Gastroesophageal sphincter (tissue), 4 donors: Measurements from ENCODE around the gene TUSC7. TPM values are rescaled to one million over a fixed set of nuclear protein-coding genes. Genes with fewer than 3 reads are reported as not detected.

Experiments used
- ATAC-seq: fragments of 150-250 bp; one replicate; pipeline ENCODE4 v1.9.1; 2016; ENCODE audit warnings: mild to moderate bottlenecking, moderate library complexity
- H3K27ac ChIP-seq, 4 donors: fragments of 200-600 bp; sonication (generic) in 3 of 4; 1 replicate in 3 of 4; 2 replicates in 1 of 4; pipeline ENCODE4 v1.5.1; 2016 to 2019
- H3K27me3 ChIP-seq: fragments of 200-600 bp; sonication (generic); one replicate; pipeline ENCODE4 v1.5.1; 2019
- H3K36me3 ChIP-seq, 2 donors: fragments of 200-600 bp; sonication (generic); one replicate each; pipeline ENCODE4 v1.5.1; 2019; ENCODE audit warnings: control low read depth in 1 of 2
- H3K4me1 ChIP-seq, 3 donors: fragments of 200-600 bp; sonication (generic); 1 replicate in 2 of 3; 2 replicates in 1 of 3; pipeline ENCODE4 v1.5.1; 2016 to 2019; ENCODE audit warnings: control low read depth in 2 of 3
- H3K4me3 ChIP-seq, 2 donors: fragments of 200-600 bp; sonication (generic); one replicate each; pipeline ENCODE4 v1.5.1; 2019; ENCODE audit warnings: mild to moderate bottlenecking in 1 of 2, moderate library complexity in 1 of 2
- H3K9me3 ChIP-seq, 3 donors: fragments of 200-600 bp; sonication (generic); one replicate each; pipeline ENCODE4 v1.5.1; 2017 to 2019; ENCODE audit warnings: control low read depth in 2 of 3
- EP300 ChIP-seq: sonication (generic); formaldehyde crosslinking; IDR thresholded peaks from one replicate; pipeline ENCODE4 v1.6.1; 2017; ENCODE audit warnings: antibody characterized with exemption, mild to moderate bottlenecking
- POLR2A ChIP-seq, 2 donors: fragments of 450-650 bp; IDR thresholded peaks; one replicate each; pipeline ENCODE4 v1.6.1; 2017; ENCODE audit warnings: antibody characterized with exemption in 2 of 2, mild to moderate bottlenecking in 2 of 2, moderate library complexity in 1 of 2
- POLR2AphosphoS5 ChIP-seq: sonication (generic); formaldehyde crosslinking; IDR thresholded peaks from one replicate; pipeline ENCODE4 v1.6.1; 2017; ENCODE audit warnings: antibody characterized with exemption
- WGBS, 2 donors: methylation state at CpG; one replicate each; pipeline ENCODE4 v1.1.5; 2018; ENCODE audit warnings: low coverage in 1 of 2; 5-methylcytosine and 5-hydroxymethylcytosine counted together
- total RNA-seq, 4 donors: library from RNA; depleted of rRNA; stranded (reverse); fragments of >200 nt; gene quantifications; one replicate each; pipeline ENCODE4 v1.1.0, GENCODE V29; 2016
- TF ChIP-seq, protein P1 (sequence below), 4 experiments: fragments of 200-600 bp in 2 of 4; fragments of 450-650 bp in 2 of 4; sonication (generic) in 1 of 4; IDR thresholded peaks; one replicate each; pipeline ENCODE4 v1.5.1; 2017 to 2019; ENCODE audit warnings: antibody characterized with exemption in 4 of 4, mild to moderate bottlenecking in 2 of 4, moderate library complexity in 2 of 4

Gene TUSC7
- total RNA-seq = not detected

DNA sequence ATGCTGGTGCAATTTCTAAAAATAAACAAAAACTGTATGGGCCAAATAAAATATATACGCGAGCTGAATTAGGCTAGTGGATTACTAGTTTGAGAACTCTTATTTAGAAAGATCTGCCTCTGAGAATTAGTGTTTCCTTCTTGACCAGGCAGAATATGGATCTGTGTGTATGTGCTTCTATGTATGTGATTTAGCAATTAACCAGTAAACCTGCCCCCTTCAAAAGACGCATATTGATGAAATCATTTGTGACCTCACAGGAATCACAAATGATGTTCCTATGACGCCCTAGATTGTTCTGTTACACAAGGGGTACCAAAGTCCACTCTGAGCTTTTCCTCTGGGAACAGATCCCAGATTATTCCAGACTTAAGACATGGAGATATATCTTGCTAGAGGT, at the start of gene TUSC7:
TSS of gene TUSC7 (plus strand) at position 301 of the 400 bp plus-strand sequence.
- WGBS, 2 donors = 92 to 95% methylated on average over 4 of the region's 4 CpGs
- TF ChIP-seq POLR2AphosphoS5 = no peak
- no peak for TF ChIP-seq POLR2A (IDR thresholded peaks at IDR 0.05)
- TF ChIP-seq, protein P1, sequence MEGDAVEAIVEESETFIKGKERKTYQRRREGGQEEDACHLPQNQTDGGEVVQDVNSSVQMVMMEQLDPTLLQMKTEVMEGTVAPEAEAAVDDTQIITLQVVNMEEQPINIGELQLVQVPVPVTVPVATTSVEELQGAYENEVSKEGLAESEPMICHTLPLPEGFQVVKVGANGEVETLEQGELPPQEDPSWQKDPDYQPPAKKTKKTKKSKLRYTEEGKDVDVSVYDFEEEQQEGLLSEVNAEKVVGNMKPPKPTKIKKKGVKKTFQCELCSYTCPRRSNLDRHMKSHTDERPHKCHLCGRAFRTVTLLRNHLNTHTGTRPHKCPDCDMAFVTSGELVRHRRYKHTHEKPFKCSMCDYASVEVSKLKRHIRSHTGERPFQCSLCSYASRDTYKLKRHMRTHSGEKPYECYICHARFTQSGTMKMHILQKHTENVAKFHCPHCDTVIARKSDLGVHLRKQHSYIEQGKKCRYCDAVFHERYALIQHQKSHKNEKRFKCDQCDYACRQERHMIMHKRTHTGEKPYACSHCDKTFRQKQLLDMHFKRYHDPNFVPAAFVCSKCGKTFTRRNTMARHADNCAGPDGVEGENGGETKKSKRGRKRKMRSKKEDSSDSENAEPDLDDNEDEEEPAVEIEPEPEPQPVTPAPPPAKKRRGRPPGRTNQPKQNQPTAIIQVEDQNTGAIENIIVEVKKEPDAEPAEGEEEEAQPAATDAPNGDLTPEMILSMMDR (IDR thresholded peaks at IDR 0.05) = no peak
- no peak for TF ChIP-seq EP300
- no peak for ATAC-seq
- H3K9me3 ChIP-seq = no peaks in the 10 kb centered on the region
- no peaks in the 10 kb centered on the region for H3K27me3 ChIP-seq
- no peaks in the 10 kb centered on the region for H3K36me3 ChIP-seq
- no peaks in the 10 kb centered on the region for H3K4me1 ChIP-seq
- H3K4me3 ChIP-seq = no peak within 1 kb of the TSS
- no peak within 1 kb of the TSS for H3K27ac ChIP-seq

DNA sequence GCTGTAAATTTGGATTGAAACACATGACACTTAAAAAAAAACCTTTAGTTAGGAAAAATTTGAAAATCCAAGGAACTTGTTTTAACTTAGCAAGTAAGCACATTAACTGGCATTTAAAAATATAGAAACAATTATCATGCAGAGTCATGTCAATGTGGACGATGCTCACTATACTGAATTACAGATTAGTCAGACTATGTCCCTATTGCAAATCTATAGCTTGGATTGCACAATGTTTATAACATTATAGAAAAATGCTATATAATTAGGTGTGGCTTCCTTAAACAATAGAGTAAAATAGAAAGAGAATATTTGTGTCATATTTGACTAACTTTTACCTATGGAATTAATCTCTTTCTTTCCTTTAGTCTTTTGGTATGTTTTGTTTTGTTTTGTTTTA, 48.4 kb upstream of the TUSC7 start:
- 83 to 100% methylated on average over 1 of the region's 1 CpG for WGBS, 2 donors
- no peak overlapping the region for H3K27ac ChIP-seq
- no peaks in the 10 kb centered on the region for H3K9me3 ChIP-seq
- TF ChIP-seq POLR2AphosphoS5 = no peak
- no peaks in the 10 kb centered on the region for H3K36me3 ChIP-seq
- no peak overlapping the region for H3K4me3 ChIP-seq
- H3K27me3 ChIP-seq = no peaks in the 10 kb centered on the region
- no peak for ATAC-seq
- no peaks in the 10 kb centered on the region for H3K4me1 ChIP-seq

DNA sequence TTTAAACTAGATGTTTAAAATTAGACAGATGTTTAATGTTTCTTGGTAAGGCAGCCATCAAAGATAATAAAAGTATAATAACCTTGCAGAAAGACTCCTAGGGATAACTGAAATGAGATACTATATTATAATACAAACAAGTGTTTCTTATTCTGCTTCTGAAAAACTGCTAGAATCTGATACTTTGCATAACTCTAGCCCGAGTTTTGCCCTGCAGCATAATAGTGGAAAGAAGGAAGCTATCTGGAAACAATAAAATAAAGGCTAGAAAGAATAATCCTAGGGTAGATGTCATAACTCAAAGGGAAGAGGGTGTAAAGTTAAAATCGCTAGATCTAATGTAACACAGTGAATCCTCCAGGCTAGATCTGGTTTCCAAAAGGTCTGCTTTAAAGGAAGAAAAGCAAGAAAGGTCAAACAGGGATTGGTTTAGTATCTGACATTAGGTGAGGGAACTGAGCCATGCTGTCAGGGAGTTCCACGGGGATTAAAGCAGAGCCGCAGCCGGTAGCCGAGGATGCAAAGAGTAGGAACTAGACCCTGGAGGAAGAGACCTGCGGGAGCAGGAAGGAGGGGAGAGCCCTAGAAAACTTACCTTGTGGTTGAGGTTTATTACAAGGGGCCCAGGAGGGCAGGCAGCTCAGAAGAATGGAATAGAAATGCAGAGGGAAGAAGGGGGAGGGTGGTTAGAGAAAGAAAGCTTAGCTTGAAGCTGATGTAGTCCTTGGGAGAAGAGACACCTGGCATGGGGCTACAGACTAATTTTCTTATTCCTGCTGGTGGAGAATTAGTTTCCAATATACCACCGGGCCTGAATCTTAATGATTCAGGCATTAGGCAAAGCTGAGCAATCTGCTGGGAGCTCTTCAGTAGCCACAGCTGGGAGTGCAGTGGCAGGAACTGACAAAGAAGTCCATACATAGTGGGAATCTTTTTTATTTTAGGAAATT, 46.1 kb upstream of the TUSC7 start:
- no peak for TF ChIP-seq POLR2AphosphoS5
- no peak for TF ChIP-seq POLR2A (IDR thresholded peaks at IDR 0.05)
- TF ChIP-seq, protein P1 (IDR thresholded peaks at IDR 0.05) = no peak
- TF ChIP-seq EP300 = no peak
- ATAC-seq = no peak
- no peak overlapping the region for H3K4me3 ChIP-seq
- H3K4me1 ChIP-seq = no peaks in the 10 kb centered on the region
- no peak overlapping the region for H3K27ac ChIP-seq
- no peaks in the 10 kb centered on the region for H3K36me3 ChIP-seq
- no peaks in the 10 kb centered on the region for H3K9me3 ChIP-seq
- 25 to 51% methylated on average over 8 of the region's 8 CpGs for WGBS, 2 donors
- no peaks in the 10 kb centered on the region for H3K27me3 ChIP-seq

DNA sequence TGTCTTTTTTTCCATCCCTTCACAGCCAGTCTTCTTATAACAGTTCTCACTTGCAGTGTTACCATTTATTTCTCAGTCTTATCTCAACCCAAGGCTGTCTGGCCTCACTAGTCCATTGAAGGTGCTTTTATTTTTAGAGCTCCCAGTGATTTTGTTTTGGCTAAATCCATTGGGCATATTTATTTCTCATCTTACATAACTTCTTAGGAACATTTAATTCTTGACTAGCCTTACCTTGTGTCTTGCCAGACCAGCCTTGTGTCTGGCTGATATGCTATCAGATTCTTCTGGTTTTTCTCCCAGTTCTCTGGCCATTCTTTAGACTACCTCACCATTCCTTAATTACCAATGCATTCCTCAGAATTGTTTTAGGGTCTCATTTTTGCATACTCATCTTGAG, 42.3 kb upstream of the TUSC7 start:
- no peak overlapping the region for H3K4me3 ChIP-seq
- H3K9me3 ChIP-seq = no peaks in the 10 kb centered on the region
- no peak overlapping the region for H3K27ac ChIP-seq
- no peaks in the 10 kb centered on the region for H3K4me1 ChIP-seq
- TF ChIP-seq POLR2AphosphoS5 (no peak), EP300 (no peak), POLR2A (IDR thresholded peaks at IDR 0.05) (no peak)
- TF ChIP-seq, protein P1 (IDR thresholded peaks at IDR 0.05) = no peak
- H3K27me3 ChIP-seq = no peaks in the 10 kb centered on the region
- no peak for ATAC-seq
- no peaks in the 10 kb centered on the region for H3K36me3 ChIP-seq

DNA sequence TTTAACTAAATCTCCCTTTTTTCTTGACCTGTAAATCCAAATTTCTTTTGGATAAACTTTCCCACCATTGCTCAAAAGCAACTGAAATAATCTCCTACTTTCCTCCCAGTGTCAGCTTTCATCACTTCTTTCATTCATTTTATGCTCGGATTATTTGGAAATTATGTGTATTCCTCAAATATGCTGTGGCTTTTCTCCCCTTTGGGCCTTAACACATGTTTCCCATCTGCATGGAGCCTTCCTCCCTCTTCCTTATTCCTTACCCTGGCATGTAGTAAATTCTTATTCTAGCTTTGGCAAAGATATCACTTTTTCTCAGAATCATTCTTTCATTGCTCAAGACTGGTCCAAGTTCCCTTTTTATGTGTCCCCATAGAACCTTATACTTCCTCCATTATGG, 41.8 kb upstream of the TUSC7 start:
- TF ChIP-seq EP300 (no peak), POLR2A (IDR thresholded peaks at IDR 0.05) (no peak), POLR2AphosphoS5 (no peak)
- TF ChIP-seq, protein P1 (IDR thresholded peaks at IDR 0.05) = no peak
- Histone ChIP-seq H3K4me3 (no peak overlapping the region), H3K27ac (no peak overlapping the region), H3K36me3 (no peaks in the 10 kb centered on the region), H3K27me3 (no peaks in the 10 kb centered on the region), H3K9me3 (no peaks in the 10 kb centered on the region), H3K4me1 (no peaks in the 10 kb centered on the region)
- 55 to 91% methylated on average over 1 of the region's 1 CpG for WGBS, 2 donors
- no peak for ATAC-seq
